ENCODE results near the gene PIGM.

The PIGM gene

DNA sequence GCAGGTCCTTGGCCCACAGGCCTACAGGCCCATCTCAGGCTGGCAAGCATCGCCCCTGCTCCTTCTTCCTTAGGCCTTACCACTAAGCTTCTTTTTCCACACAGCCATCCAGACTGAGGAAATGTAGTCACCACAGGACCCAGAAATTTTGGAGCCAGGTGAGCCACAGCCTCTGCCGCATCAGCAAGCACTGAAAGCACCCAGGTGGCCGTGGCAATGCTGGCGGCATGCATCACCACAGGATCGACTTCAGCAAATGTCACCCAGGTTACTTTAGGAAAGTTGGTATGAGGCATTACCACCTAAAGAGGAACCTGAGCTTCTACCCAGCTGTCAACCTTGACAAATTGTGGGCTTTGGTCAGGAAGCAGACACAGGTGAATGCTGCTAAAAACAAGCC is 11.6 kb downstream of the PIGM start:
- DNase-seq = no peak

DNA sequence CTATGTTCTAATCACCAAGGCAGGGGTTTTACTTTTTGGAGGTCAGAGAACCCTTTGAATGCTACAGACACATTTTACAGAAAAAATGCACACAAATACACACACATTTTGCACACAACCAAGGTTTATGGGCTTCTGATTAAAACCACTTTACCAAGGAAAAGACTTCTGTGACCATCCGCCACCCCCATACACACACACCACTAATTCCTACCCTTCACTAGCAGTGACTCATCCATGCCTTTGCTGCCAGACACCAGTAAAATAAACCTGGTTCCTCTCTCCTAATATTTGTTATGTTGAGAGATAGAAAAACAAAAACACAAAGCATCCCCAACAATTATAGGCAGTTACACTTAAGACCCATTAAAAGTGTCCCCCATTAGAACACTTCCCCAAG is 12.9 kb downstream of the PIGM start:
- no peak for DNase-seq

DNA sequence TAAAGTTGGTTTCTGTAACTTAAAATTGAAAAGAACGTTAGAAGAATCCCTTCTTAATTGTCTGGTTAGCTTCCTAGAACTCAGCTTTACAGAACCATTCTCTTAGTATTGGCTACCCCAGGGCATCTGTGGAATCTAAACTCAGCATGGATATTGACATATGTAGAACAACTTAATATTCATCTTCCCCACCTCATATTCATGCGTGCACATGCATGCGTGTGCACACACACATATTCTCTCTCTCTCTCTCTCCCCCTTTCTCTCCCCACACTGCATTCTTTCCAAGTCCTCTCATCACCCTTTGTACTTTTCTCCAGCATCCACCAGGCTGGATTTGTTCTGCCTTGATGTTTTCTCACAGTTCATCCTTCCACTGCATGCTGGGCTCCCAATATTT is 13.4 kb downstream of the PIGM start:
- DNase-seq = no peak

DNA sequence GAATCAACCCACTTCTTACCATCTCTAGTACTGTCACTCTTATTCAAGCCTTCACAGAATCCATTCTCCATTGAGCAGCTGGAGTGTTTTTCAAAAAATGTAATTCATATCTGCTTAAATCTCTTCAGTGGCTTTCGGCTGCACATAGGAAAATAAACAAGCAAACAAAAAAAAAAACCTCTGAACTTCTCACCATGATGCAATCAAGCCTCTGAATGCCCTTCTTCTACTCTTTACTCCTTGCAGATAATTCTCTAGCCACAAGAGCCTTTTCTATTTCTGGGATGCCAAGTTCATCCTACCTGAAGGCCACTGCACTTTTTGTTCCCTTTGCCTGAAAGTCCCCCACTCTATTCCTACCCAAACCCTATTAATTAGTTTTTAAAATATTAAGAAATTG is 14.2 kb downstream of the PIGM start:
- no peak for DNase-seq

DNA sequence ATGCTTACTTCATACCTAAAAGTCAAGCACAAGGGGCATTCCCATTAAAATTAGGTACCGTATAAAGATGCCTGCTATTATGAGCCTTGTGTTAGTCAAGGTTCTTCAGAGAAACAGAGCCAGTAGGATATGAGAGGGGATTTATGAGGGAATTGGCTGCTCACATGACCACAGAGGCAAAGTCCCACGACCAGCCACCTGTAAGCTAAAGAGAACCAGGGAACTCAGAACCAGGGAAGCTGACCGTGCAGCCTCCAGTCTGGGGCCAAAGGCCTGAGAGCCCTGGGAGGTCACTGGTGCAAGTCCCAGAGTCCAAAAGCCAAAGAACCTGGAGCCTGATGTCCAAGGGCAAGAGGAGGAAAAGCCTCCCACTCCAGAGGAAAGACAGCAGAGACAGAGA is 20.0 kb downstream of the PIGM start:
- DNase-seq = no peak

DNA sequence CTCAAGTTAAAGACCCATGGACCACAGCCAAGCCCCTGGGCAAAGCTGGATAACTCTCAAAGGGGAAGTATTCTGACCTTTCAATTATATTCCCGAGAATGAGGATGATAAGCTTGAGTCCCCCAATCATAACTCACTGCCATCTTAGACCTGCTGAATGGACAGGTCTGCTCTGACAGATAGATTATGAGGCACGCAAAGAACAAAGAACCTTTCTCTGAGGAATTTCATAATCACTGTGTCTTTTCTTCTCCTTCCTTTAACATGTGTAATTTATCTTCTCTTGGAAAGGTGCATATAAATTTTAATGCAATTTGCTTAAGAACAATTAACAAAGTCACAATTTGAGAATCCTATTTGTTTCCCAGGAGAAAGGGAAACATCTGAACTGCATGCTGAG is 22.0 kb downstream of the PIGM start:
- DNase-seq = no peak

DNA sequence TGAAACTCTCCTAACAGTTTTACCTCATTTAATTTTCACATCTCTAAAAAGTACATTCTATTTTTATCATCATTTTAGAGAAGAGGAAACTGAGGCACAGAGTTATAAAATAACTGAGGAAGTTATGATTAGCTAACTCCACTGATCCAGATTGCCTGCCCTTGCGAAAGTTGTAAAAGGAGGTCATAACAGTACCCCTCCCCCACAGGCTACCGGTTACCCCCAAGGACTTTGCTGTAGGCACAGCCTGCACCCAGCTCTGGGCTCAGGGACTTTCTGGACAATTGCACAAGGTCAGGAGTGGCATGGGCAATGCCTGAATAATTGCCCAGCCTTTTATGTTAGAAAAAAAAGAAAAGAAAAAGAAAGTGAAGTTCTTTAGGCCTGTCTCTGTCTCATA is 22.7 kb downstream of the PIGM start:
- DNase-seq = no peak

DNA sequence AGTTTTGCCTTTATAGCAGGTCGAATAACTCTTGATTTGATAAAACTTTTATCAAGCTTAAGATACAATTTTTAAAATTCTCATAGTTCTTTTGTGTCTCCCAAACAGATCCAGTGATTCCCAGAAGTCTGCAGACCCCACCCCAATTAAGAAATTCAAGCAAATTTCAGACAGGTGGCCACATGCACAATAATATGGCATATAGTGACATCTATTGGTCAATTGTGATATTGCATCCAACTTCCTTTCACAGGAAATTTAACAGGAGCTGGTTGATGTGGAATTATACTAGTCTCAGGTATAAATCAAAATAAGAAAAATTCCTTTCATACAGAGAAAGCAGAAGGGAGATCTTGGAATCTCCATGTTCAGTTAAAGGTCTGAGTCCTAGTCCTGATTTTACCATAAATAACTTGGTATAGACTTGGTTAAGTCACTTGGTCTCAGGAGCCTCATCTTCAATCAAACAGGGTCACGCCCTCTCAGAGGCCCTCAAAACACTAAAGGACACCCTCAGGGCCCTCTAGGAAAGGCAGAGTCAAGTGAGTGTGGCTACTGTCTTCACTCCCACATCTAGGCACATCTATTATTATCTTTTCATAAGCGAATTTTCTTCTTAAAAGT is 24.1 kb downstream of the PIGM start:
- peak in 1 of 2 experiments; percentile 43 for DNase-seq

DNA sequence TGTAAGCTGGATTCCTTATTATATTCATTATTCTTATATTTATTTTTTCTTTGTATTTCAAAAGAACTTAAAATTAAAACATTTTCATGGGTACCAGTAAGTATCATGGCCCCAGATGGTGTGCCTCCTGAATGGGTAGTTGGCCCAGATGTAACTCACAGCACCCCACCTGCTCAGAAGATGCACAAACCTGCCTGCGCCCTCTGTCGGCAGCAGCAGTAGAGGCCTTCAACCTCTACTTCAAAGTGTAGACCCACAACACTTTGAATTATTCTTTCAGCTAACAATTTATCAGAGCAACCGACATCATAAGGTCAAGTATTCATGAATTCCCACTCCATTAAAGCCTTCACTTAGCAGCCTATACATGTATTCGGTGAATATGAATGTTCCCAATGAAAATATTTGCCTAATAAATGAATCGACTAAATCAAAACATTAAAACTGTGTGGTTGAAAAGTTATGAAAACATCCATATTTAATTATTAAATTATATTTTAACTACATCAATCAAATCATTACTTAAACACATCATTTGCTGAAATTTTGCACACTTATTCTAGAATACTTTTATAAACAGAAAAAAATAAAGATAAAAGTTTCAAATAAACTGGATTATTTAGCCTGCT is 25.4 kb downstream of the PIGM start:
- peak; percentile 42 to 76 for DNase-seq

DNA sequence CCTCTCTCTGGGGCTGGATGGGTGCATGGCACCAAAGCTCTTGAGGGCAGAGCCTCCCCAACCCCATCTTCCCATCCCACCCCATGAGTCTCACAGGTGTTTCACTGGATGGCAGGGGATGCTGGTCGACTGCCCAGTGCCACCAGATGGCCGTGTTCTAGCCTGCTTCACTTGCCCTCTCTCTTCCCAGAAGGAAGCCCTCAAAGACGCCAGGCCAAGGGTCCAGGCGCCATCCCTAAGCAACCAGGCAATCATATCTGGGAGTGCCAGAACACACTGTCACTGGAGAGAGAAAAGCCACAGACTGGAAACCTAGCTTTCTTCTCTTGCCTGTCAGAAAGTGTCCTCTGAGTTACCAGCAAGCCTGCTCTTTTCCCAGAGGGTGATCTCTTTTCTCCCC is 26.7 kb downstream of the PIGM start:
- DNase-seq = no peak

DNA sequence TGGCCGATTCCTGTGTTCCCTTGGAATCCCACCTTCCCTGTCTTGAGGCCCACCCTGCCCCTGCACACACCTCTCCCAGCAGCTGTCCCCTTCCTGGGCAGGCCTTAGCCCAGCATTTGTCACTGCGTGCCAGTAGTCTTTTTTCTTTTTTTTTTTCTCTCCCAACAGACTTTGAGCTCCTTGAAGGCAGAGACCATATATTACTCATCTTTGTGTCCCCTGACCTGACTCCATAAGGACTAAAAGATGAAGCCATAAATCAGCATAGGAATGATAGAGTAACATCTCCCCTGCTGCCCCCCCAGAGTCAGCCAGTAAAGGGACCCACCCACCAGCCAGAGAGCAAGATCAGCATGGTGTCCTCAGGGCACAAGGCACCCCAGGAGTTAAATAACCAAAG is 27.4 kb downstream of the PIGM start:
- no peak for DNase-seq

DNA sequence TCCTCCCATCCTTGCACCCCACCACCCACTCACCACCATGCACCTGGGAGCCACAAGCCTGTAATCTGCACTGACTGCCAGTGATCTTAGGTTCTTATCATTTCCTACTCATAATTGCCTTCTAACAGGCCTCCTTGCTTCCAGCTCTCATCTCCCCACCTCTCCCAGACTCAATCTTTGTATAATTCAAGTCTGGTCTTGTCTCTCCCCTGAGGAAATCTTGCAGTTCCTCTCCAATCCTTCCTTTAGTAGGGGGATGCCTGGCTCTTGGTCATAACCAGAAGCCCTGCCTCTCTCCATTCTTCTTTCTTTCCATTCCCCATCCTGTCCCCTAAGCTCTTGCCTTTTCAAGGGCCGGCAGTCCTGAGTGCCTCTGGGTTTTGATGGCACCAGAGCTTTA is 27.8 kb downstream of the PIGM start:
- no peak for DNase-seq

DNA sequence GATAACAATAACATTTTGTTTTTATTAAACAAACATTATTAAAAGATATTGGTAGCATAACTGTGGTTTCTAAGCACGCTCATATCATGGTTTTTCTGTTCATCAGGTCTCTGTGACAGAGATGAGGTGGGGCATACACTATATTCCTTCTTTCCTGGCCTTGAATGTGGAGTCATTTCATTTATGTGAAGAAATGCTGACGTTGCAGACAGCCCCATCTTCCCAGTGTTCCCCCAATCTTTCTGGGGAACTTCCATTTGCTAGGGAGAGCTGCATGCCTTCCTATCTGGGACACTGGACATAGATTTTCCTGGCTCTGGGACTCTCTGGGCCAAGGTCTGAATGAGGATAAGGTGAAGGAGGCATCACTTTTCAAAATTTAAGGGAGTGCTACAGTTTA is 30.4 kb downstream of the PIGM start:
- no peak for DNase-seq

DNA sequence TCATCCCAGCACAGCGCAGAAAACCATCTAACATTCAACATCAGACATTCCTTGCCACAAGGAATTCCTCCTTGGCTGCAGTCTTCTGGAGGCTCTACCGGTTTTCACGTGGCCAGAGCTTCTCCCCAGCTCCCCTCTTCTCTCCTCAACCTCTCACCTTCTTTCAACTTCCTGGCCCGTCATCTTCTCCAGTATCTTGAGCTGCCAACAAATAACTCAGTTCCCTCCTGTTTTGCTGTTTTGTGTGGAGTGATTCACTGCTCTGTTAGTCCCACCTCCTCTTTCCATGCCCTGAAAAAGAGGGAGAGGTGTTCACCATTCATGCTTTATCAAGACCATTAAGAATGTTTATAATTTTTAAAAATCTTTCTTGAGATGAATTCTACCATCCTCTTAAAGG is 32.6 kb downstream of the PIGM start:
- DNase-seq = no peak

DNA sequence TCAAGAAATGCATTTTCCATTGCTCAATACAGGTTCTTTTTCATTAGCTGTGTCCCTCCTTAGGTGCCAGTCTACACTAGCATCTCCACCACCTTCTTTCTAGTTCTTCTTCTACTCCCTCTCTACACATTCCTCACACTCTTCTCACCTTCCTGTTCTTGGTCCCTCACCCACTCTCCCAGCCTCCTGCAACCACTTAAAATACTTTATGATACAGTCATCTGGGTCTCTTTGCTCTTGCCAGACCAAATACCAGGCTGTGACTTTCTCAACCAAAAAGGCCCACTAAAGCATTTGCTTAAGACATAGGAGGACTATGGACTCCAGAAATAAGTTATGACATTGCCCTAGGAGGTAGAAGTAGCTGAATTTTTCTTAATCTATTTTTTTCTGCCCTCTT is 35.1 kb downstream of the PIGM start:
- DNase-seq = no peak

DNA sequence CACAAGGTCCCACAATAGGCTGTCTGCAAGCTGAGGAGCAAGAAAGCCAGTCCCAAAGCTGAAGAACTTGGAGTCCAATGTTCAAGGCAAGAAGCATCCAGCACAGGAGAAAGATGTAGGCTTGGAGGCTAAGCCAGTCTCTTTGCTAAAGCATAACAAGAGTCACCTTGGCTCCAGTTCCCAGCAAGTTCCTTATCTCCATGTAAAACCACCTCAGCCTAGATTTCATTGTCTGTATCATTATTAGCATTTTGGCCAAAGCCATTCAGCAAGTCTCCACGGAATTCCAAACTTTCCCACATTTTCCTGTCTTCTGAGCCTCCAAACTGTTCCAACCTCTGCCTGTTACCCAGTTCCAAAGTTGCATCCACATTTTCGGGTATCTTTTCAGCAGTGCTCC is 36.9 kb downstream of the PIGM start:
- no peak for DNase-seq

DNA sequence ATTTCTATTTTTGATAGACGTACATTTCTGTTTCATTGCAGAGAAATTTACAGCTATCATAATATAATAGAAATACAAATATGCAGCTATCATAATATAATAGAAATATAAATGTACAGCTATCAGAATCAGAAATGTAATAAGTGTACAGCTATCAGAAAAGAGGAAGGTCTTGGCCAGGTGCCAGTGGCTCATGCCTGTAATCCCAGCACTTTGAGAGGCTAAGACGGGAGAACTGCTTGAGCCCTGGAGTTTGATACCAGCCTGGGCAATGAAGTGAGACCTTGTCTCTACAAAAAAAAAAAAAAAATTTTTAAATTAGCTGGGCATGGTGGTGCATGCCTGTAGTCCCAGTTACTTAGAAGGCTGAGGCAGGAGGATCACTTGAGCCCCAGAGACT is 37.9 kb downstream of the PIGM start:
- DNase-seq = peak; percentile 39 to 52

DNA sequence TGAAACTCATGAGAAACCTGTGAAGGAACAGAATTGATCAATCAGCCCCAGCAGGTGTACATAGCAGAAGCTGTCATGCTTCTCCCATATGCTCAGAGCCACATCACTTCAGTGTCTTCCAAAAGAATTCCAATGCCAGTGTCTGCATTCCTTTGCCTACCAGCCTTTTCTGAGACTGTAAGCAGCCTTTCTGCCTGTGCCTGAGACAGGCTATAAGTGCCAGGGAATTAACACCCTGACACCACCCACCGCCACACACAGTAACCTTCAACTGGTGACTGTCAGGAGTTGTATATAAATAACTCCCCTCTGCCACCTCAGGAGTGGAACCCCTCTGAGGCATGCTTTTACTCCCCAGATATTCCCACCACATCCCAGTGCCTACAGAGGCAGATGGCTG is 39.6 kb downstream of the PIGM start:
- DNase-seq = no peak

DNA sequence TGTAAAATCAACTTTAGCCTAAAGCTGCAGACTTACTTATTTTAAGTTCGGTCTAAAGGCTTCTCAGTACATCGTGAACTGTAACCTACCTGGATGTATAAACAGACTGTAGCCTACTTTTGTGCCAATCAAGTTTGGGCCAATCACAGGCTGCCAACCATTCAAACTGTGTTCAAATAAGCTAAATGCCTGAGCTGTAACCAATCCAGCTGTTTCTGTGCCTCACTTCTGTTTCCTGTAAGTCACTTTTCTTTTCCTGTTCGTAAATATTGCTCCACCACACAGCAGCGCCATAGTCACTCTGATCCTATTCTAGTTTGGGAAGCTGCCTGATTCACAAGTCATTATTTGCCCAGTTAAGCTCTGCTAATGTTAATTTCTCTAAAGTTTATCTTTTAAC is 40.3 kb downstream of the PIGM start:
- DNase-seq = no peak

DNA sequence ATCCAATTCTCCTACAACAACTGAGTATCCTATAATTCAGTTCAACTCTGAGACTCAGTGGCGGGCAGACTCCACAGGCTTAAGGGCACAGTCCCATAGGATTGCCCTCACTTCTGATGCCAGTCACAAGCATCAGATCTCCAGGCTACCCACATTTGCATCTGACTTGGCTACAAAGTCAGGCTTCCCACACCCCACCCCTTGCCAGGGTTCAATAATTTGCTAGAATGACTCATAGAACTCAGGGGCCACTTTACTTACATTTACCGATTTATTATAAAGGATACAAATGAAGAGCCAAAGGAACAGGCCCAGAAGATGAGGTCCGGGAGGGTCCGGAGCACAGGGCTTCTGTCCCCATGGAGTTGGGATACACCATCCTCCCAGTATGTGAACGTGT is 41.8 kb downstream of the PIGM start:
- DNase-seq = no peak

DNA sequence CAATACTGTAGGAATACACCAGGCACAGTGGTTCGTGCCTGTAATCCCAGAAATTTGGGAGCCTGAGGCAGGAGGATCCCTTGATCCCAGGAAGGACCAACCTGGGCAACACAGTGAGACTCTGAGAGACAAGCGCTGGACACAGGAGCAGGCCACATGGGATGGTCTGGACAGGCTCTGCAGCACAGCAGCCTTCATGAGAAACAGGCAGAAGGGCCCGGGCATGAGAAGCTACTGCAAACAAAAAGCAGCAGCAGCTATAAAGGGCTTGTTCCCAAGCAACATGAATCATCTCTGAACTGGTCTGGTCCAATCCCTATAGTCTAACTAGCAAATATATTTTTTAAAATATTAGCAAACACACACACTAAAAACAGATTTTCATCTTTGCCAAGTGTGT is 42.2 kb downstream of the PIGM start:
- no peak for DNase-seq

DNA sequence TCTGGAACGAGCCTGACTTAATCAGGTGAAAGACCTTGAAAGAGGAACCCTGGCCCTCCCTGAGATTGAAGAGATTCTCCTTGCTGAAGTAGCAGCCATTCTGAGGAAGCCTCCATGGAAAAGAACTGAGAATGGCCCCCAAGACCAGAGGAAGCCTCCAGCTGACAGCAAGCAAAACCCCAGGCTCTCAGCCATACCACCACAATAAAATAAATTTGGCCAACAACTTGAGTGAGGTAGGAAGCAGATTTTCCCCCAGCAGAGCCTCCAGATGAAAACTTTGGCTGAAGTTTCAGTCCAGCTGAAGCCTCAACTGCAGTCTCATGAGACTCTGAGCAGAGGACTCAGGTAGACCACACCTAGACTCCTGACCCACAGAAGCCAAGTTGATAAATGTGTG is 43.8 kb downstream of the PIGM start:
- DNase-seq = no peak

DNA sequence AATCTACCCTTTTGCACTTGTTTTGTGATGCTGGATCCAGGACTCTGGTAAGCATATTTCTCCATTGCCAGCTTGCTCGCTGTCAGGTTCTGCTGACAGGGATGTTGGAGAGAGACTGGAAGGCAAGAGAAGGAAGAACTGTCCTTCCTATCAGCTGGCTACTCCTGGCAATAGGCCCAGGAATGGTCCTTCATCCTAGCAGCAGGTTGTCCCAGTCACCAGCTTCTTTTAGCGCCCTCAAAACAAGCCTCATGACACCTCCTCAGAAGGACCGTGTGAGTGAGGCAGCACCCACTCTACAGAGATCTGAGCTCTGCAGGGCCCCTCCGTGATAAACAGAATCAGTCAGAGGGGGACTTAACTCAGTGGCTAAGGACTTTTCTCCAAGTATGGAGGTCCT is 44.6 kb downstream of the PIGM start:
- DNase-seq = no peak

DNA sequence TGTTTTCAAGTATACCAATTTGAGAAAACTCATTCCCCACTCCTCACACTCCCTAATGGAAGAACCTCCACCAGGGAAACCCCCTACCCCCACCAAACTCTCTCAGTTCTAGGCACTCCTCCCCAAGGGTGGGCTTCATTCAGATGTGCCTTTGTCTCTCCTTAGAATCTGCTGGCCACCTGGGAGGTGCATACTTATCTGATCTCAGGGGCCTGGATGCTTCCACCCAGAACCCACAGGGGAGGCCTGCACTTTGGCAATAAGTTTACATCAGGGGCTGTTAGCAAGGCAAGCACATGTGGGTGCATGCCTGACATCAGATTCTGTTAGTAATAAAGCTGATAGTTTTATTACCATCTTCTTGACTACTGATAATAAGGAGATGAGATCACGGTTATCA is 45.3 kb downstream of the PIGM start:
- DNase-seq = no peak

DNA sequence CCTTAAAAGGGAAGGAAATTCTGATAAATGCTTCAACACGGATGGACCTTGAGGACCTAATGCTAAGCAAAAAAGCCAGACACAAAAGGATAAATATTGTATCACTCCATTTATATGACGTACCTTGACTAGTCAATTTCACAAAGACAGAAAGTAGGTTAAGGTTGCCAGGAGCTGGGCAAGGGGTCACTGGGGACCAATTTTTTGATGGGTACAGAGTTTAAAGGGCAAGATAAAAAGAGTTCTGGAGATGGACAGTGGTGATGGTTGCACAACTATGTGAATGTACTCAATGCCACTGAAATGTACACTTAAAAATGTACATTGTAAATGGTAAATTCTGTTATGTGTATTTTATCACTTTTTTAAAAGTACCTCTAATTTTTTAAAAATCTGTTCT is 45.7 kb downstream of the PIGM start:
- no peak for DNase-seq

DNA sequence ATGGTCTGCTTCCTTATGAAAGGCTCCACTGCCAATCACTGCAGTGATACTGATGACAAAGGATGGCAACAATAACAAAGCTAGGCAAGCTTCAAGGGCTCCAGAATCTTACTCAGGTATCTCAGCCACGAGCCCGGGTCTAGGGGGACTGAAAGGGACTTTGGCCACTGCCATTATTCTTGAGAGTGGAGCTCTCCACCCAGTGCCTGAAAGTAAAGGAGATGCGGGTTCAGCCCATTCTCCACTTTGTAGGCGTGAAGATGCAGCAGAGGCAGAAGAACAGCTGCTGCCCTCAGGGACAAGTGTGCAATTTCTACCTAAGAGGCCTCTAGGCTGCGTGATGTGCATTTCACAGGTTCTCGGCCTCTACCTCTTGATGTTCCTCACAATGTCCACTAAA is 46.3 kb downstream of the PIGM start:
- no peak for DNase-seq

All from NCI-H524 (cell line).